ENCODE data around the gene FBXO38.
"Not testable (repeated sequence)": the region's sequence is repeated elsewhere in the genome, so short reads cannot be mapped to it uniquely, and the experiment has no call there.

Gene FBXO38

GRCh38 chr5:148437249-148437648 lies 53.5 kb downstream of the FBXO38 start:
- no peak for DNase-seq

- no peak for DNase-seq
These were observed 55.2 kb downstream of the FBXO38 start for GRCh38 chr5:148438933-148439332.

GRCh38 chr5:148443241-148443640 lies 59.5 kb downstream of the FBXO38 start:
- no peak for DNase-seq

- no peak for DNase-seq
These were observed 60.2 kb downstream of the FBXO38 start for GRCh38 chr5:148443998-148444397.

GRCh38 chr5:148445578-148445977 lies 61.8 kb downstream of the FBXO38 start:
- no peak for DNase-seq

GRCh38 chr5:148446611-148447010 lies 62.9 kb downstream of the FBXO38 start:
- no peak for DNase-seq

- DNase-seq: no peak
These were observed 68.9 kb downstream of the FBXO38 start for GRCh38 chr5:148452499-148453193.

- no peak for DNase-seq
These were observed 70.8 kb downstream of the FBXO38 start for GRCh38 chr5:148454576-148454975.

- no peak for DNase-seq
These were observed 71.4 kb downstream of the FBXO38 start for GRCh38 chr5:148455185-148455584.

GRCh38 chr5:148457183-148457620 lies 73.4 kb downstream of the FBXO38 start:
- peak; percentile 55 for DNase-seq

- DNase-seq: no peak
These were observed 74.5 kb downstream of the FBXO38 start for GRCh38 chr5:148458036-148458888.

GRCh38 chr5:148459669-148460068 lies 75.9 kb downstream of the FBXO38 start:
- no peak for DNase-seq

- DNase-seq: no peak
These were observed 81.8 kb downstream of the FBXO38 start for GRCh38 chr5:148465381-148466235.

- DNase-seq: no peak
These were observed 82.5 kb downstream of the FBXO38 start for GRCh38 chr5:148466236-148466580.

- DNase-seq: no peak
These were observed 84.2 kb downstream of the FBXO38 start for GRCh38 chr5:148467958-148468357.

GRCh38 chr5:148468746-148469145 lies 85.0 kb downstream of the FBXO38 start:
- DNase-seq: not testable (repeated sequence)

GRCh38 chr5:148469501-148469935 lies 85.8 kb downstream of the FBXO38 start:
- DNase-seq: no peak

- DNase-seq: no peak
These were observed 87.6 kb downstream of the FBXO38 start for GRCh38 chr5:148471379-148471778.

- no peak for DNase-seq
These were observed 90.3 kb downstream of the FBXO38 start for GRCh38 chr5:148474025-148474511.

GRCh38 chr5:148476302-148476701 lies 92.5 kb downstream of the FBXO38 start:
- DNase-seq: no peak

- DNase-seq: no peak
These were observed 93.7 kb downstream of the FBXO38 start for GRCh38 chr5:148477429-148477828.

- DNase-seq: no peak
These were observed 98.4 kb downstream of the FBXO38 start for GRCh38 chr5:148482196-148482595.
